Measurements from ENCODE around the gene TIMM29.
"Not testable (repeated sequence)": the region's sequence is repeated elsewhere in the genome, so short reads cannot be mapped to it uniquely, and the experiment has no call there.

DNA sequence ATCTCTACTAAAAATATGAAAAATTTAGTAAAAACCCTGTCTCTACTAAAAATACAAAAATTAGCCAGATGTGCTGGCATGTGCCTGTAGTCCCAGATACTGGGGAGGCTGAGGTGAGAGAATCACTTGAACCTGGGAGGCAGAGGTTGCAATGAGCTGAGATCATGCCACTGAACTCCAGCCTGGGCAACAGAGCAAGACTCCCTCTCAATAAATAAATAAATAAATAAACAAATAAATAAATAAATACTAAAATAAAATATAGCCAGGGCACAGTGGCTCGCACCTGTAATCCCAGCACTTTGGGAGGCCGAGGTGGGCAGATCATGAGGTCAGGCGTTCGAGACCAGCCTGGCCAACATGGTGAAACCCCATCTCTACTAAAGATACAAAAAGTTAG, 14.8 kb downstream of the TIMM29 start:
- TF ChIP-seq, protein P1, sequence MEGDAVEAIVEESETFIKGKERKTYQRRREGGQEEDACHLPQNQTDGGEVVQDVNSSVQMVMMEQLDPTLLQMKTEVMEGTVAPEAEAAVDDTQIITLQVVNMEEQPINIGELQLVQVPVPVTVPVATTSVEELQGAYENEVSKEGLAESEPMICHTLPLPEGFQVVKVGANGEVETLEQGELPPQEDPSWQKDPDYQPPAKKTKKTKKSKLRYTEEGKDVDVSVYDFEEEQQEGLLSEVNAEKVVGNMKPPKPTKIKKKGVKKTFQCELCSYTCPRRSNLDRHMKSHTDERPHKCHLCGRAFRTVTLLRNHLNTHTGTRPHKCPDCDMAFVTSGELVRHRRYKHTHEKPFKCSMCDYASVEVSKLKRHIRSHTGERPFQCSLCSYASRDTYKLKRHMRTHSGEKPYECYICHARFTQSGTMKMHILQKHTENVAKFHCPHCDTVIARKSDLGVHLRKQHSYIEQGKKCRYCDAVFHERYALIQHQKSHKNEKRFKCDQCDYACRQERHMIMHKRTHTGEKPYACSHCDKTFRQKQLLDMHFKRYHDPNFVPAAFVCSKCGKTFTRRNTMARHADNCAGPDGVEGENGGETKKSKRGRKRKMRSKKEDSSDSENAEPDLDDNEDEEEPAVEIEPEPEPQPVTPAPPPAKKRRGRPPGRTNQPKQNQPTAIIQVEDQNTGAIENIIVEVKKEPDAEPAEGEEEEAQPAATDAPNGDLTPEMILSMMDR (conservative IDR thresholded peaks at IDR 0.05; ENCODE audit: low read length) = not testable (repeated sequence)
- not testable (repeated sequence) for TF ChIP-seq EZH2phosphoT487 (IDR thresholded peaks at IDR 0.05; ENCODE audit: borderline replicate concordance, low read depth, low read length)
